DMS79 treated with DMSO at 0.1 percent for 48 hours (cell line): ENCODE data around the gene LMBR1L.

Experiments
- DNase-seq: peaks from one replicate; lab custom pipeline; 2025; lab: John Stamatoyannopoulos, UW

The LMBR1L gene

GRCh38 chr12:49052451-49053208 is 58.0 kb downstream of the LMBR1L start:
- no peak for DNase-seq

- no peak for DNase-seq
These were observed 58.7 kb downstream of the LMBR1L start for GRCh38 chr12:49051777-49052438.

GRCh38 chr12:49051373-49051764 is 59.3 kb downstream of the LMBR1L start:
- no peak for DNase-seq

GRCh38 chr12:49050507-49051372 is 59.9 kb downstream of the LMBR1L start:
- no peak for DNase-seq

- no peak for DNase-seq
These were observed 61.0 kb downstream of the LMBR1L start for GRCh38 chr12:49049566-49050224.

GRCh38 chr12:49048953-49049352 is 61.7 kb downstream of the LMBR1L start:
- no peak for DNase-seq
